Measurements from ENCODE around the gene KIF1A. TPM values are rescaled to one million over a fixed set of nuclear protein-coding genes. Genes with fewer than 3 reads are reported as not detected.

Gene KIF1A
- total and polyA plus RNA-seq, 2 donors (not counting 3 experiments of a cell fraction or from before 2014, with no cell fraction given) = 0.11 to 0.64 TPM

DNA sequence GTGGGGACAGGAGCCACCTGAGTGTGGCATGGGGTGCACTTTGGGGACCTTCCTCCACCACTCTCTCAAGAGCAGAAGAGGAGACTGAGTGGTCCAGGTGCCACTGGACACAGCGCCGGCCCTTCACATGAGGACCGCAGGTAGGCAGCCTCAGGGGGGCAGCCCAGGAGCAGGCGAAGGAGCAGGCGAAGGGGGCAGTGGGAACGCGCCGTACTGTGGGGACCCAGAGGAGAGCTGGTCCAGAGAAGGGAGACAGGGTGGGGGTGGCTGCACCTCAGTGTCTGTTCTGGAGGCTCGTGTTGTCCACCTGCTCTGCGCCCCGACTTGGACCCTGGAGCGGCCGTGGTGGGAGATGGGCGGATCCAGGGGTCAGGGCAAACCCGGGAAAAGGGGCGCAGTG lies 73.3 kb downstream of the KIF1A start:
- FAIRE-seq (no peak), DNase-seq (ENCODE audit: low read depth, low spot score) (no peak)
- Histone ChIP-seq H3K4me3 (replicated peaks in 1 of 3; ENCODE audit: insufficient read depth in 1 of 3, low read depth in 1 of 3, low read length in 3 of 3) (no peak overlapping the region), H3K9ac (replicated peaks; ENCODE audit: extremely low read depth, insufficient read depth, low read length) (no peak overlapping the region), H3K4me2 (ENCODE audit: insufficient read depth, low read length) (no peak overlapping the region), H3K4me1 (ENCODE audit: control insufficient read depth, extremely low read depth, insufficient read depth, low read length) (no peaks in the 10 kb centered on the region), H2AFZ (ENCODE audit: low read depth, low read length) (no peak overlapping the region), H4K20me1 (replicated peaks; ENCODE audit: control insufficient read depth, extremely low read depth, insufficient read depth, low read length) (no peaks in the 10 kb centered on the region), H3K36me3 (ENCODE audit: control insufficient read depth in 2 of 2, extremely low read depth in 1 of 2, insufficient read depth in 2 of 2, low read length in 2 of 2) (no peaks in the 10 kb centered on the region), H3K79me2 (ENCODE audit: control insufficient read depth, insufficient read depth, low read length) (no peaks in the 10 kb centered on the region), H3K27me3 (ENCODE audit: control insufficient read depth in 2 of 2, insufficient read depth in 2 of 2, low read length in 2 of 2) (no peaks in the 10 kb centered on the region), H3K9me3 (replicated peaks; ENCODE audit: control insufficient read depth, insufficient read depth, low read length) (no peaks in the 10 kb centered on the region), H3K9me1 (replicated peaks; ENCODE audit: control insufficient read depth, extremely low read depth, insufficient read depth, low read length) (no peaks in the 10 kb centered on the region), H3K27ac (ENCODE audit: insufficient read depth, low read depth, low read length) (no peak overlapping the region)
- intact Hi-C loops (cut with micrococcal nuclease) = no loop called here
- ChIA-PET CTCF (no interaction called here), POLR2A (no interaction called here)
- dilution Hi-C loops (cut with MboI; ENCODE audit: extremely low pct_ligation_motif_present, low sequenced_read_pairs) = no loop called here
- TF ChIP-seq POLR2AphosphoS5 (IDR thresholded peaks at IDR 0.05; ENCODE audit: insufficient read depth, low read depth, low read length) (no peak), GATA2 (IDR thresholded peaks at IDR 0.05; ENCODE audit: insufficient read depth, insufficient read length, low read depth, low read length) (no peak), JUN (IDR thresholded peaks at IDR 0.05; ENCODE audit: borderline replicate concordance, insufficient read depth, insufficient read length, low read depth) (no peak), POLR2A (IDR thresholded peaks at IDR 0.05; ENCODE audit: low read depth, low read length) (no peak), EZH2 (IDR thresholded peaks at IDR 0.05; ENCODE audit: borderline replicate concordance, low read depth, low read length, severe bottlenecking) (no peak), CTCF (IDR thresholded peaks at IDR 0.05; ENCODE audit: extremely low read depth in 1 of 2, insufficient read depth in 1 of 2, low read depth in 1 of 2, low read length in 2 of 2) (no peak), FOS (IDR thresholded peaks at IDR 0.05; ENCODE audit: borderline replicate concordance, insufficient read depth, low read length) (no peak), MYC (IDR thresholded peaks at IDR 0.05; ENCODE audit: low read depth, low read length) (no peak)
- TF ChIP-seq, protein P1, sequence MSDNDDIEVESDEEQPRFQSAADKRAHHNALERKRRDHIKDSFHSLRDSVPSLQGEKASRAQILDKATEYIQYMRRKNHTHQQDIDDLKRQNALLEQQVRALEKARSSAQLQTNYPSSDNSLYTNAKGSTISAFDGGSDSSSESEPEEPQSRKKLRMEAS (IDR thresholded peaks at IDR 0.05; ENCODE audit: insufficient read depth, insufficient read length) = no peak
- no TSS peak for BruUV-seq (replicated peaks)

Data from endothelial cell of umbilical vein (primary cell).